GM23338 (cell line): ENCODE results near the gene KRT75.
"Not testable (repeated sequence)": the region's sequence is repeated elsewhere in the genome, so short reads cannot be mapped to it uniquely, and the experiment has no call there.

Experiments used
- CREB1 ChIP-seq: fragments of 250-450 bp; sonication (Bioruptor Pico); IDR thresholded peaks from 2 replicates; pipeline ENCODE4 v1.5.0; 2020; ENCODE audit warnings: low read depth, mild to moderate bottlenecking, moderate library complexity
- EZH2 ChIP-seq: fragments of 200-600 bp; sonication (generic); IDR thresholded peaks from one replicate; pipeline ENCODE4 v1.8.0; 2017; ENCODE audit warnings: antibody characterized with exemption, mild to moderate bottlenecking, low read depth; ENCODE audit not compliant: unreplicated experiment
- EZH2phosphoT487 ChIP-seq: fragments of 200-600 bp; sonication (generic); IDR thresholded peaks from one replicate; pipeline ENCODE4 v1.8.1; 2018; ENCODE audit warnings: antibody characterized with exemption; ENCODE audit not compliant: unreplicated experiment
- STAT1 ChIP-seq: IDR thresholded peaks from one replicate; pipeline ENCODE4 v1.6.1; 2016; ENCODE audit warnings: antibody characterized with exemption; ENCODE audit not compliant: unreplicated experiment
- ZNF114 ChIP-seq: fragments of 250-450 bp; sonication (Bioruptor Pico); IDR thresholded peaks from 2 replicates; pipeline ENCODE4 v1.5.0; 2020; ENCODE audit warnings: mild to moderate bottlenecking, moderate library complexity
- ZNF331 ChIP-seq: fragments of 250-450 bp; sonication (Bioruptor Pico); IDR thresholded peaks from 2 replicates; pipeline ENCODE4 v1.5.0; 2020; ENCODE audit warnings: low read depth, mild to moderate bottlenecking, moderate library complexity
- TF ChIP-seq, protein P1 (sequence below): IDR thresholded peaks from one replicate; pipeline ENCODE4 v1.6.1; 2018; ENCODE audit warnings: antibody characterized with exemption; ENCODE audit not compliant: unreplicated experiment
- TF ChIP-seq, protein P2 (sequence below), 2 experiments: fragments of 200-600 bp in 1 of 2; sonication (generic) in 1 of 2; conservative IDR thresholded peaks; 2 replicates each; pipeline versions ENCODE4 v1.5.1 to v1.6.1; 2016 to 2017; ENCODE audit warnings: antibody characterized with exemption in 2 of 2, low read depth in 2 of 2, mild to moderate bottlenecking in 2 of 2, moderate library complexity in 1 of 2
- TF ChIP-seq, protein P3 (sequence below): IDR thresholded peaks from 2 replicates; pipeline ENCODE4 v1.6.1; 2016; ENCODE audit warnings: antibody characterized with exemption

DNA sequence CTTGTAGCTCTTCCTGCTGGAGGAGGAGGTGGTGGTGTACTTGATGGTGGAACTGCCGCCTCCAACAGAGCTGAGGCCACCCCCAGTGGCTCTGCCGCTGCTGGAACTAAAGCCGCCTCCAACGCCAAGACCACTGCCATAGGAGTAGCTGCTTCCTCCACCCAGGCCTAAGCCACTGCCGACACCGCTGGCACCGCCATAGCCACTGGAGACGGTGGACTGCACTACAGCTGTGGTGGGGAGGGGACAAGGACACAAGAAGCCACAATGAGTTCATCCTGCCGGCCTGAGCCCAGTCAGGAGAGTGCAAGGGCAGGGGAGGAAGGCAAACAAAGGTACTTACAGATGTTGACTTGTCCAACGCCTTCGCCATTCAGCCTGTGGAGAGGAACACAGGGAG, 13.0 kb upstream of the KRT75 start:
- not testable (repeated sequence) for TF ChIP-seq ZNF114 (CRISPR knock-in tag); EZH2; STAT1; ZNF331 (CRISPR knock-in tag); CREB1 (CRISPR knock-in tag); EZH2phosphoT487
- TF ChIP-seq, protein P1, sequence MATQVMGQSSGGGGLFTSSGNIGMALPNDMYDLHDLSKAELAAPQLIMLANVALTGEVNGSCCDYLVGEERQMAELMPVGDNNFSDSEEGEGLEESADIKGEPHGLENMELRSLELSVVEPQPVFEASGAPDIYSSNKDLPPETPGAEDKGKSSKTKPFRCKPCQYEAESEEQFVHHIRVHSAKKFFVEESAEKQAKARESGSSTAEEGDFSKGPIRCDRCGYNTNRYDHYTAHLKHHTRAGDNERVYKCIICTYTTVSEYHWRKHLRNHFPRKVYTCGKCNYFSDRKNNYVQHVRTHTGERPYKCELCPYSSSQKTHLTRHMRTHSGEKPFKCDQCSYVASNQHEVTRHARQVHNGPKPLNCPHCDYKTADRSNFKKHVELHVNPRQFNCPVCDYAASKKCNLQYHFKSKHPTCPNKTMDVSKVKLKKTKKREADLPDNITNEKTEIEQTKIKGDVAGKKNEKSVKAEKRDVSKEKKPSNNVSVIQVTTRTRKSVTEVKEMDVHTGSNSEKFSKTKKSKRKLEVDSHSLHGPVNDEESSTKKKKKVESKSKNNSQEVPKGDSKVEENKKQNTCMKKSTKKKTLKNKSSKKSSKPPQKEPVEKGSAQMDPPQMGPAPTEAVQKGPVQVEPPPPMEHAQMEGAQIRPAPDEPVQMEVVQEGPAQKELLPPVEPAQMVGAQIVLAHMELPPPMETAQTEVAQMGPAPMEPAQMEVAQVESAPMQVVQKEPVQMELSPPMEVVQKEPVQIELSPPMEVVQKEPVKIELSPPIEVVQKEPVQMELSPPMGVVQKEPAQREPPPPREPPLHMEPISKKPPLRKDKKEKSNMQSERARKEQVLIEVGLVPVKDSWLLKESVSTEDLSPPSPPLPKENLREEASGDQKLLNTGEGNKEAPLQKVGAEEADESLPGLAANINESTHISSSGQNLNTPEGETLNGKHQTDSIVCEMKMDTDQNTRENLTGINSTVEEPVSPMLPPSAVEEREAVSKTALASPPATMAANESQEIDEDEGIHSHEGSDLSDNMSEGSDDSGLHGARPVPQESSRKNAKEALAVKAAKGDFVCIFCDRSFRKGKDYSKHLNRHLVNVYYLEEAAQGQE: not testable (repeated sequence)
- TF ChIP-seq, protein P2, sequence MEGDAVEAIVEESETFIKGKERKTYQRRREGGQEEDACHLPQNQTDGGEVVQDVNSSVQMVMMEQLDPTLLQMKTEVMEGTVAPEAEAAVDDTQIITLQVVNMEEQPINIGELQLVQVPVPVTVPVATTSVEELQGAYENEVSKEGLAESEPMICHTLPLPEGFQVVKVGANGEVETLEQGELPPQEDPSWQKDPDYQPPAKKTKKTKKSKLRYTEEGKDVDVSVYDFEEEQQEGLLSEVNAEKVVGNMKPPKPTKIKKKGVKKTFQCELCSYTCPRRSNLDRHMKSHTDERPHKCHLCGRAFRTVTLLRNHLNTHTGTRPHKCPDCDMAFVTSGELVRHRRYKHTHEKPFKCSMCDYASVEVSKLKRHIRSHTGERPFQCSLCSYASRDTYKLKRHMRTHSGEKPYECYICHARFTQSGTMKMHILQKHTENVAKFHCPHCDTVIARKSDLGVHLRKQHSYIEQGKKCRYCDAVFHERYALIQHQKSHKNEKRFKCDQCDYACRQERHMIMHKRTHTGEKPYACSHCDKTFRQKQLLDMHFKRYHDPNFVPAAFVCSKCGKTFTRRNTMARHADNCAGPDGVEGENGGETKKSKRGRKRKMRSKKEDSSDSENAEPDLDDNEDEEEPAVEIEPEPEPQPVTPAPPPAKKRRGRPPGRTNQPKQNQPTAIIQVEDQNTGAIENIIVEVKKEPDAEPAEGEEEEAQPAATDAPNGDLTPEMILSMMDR (conservative IDR thresholded peaks at IDR 0.05; ENCODE audit: low read depth in 2 of 2): not testable (repeated sequence)
- TF ChIP-seq, protein P3, sequence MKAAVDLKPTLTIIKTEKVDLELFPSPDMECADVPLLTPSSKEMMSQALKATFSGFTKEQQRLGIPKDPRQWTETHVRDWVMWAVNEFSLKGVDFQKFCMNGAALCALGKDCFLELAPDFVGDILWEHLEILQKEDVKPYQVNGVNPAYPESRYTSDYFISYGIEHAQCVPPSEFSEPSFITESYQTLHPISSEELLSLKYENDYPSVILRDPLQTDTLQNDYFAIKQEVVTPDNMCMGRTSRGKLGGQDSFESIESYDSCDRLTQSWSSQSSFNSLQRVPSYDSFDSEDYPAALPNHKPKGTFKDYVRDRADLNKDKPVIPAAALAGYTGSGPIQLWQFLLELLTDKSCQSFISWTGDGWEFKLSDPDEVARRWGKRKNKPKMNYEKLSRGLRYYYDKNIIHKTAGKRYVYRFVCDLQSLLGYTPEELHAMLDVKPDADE: not testable (repeated sequence)
